GM12864 (cell line): Measurements from ENCODE around the gene NPHP1.
"Not testable (repeated sequence)": the region's sequence is repeated elsewhere in the genome, so short reads cannot be mapped to it uniquely, and the experiment has no call there.

Source experiments
- DNase-seq: peaks from one replicate; pipeline ENCODE4 v3.0.0-alpha.2; 2011; ENCODE audit warnings: low read depth
- H3K4me3 ChIP-seq: 2 replicates; pipeline ENCODE4 v1.5.1; 2011; ENCODE audit warnings: mild to moderate bottlenecking, low read depth, low read length, control low read depth
- TF ChIP-seq, protein P1 (sequence below): IDR thresholded peaks from 2 replicates; pipeline ENCODE4 v1.5.1; 2011; ENCODE audit warnings: low read depth, mild to moderate bottlenecking, moderate library complexity, low read length, control low read depth, inconsistent platforms; ENCODE audit errors: missing control alignments

Gene NPHP1

GRCh38 chr2:110100480-110100879, 104.3 kb downstream of the NPHP1 start:
- no peak for DNase-seq
- TF ChIP-seq, protein P1, sequence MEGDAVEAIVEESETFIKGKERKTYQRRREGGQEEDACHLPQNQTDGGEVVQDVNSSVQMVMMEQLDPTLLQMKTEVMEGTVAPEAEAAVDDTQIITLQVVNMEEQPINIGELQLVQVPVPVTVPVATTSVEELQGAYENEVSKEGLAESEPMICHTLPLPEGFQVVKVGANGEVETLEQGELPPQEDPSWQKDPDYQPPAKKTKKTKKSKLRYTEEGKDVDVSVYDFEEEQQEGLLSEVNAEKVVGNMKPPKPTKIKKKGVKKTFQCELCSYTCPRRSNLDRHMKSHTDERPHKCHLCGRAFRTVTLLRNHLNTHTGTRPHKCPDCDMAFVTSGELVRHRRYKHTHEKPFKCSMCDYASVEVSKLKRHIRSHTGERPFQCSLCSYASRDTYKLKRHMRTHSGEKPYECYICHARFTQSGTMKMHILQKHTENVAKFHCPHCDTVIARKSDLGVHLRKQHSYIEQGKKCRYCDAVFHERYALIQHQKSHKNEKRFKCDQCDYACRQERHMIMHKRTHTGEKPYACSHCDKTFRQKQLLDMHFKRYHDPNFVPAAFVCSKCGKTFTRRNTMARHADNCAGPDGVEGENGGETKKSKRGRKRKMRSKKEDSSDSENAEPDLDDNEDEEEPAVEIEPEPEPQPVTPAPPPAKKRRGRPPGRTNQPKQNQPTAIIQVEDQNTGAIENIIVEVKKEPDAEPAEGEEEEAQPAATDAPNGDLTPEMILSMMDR, result no peak
- H3K4me3 ChIP-seq, result no peak overlapping the region

DNA sequence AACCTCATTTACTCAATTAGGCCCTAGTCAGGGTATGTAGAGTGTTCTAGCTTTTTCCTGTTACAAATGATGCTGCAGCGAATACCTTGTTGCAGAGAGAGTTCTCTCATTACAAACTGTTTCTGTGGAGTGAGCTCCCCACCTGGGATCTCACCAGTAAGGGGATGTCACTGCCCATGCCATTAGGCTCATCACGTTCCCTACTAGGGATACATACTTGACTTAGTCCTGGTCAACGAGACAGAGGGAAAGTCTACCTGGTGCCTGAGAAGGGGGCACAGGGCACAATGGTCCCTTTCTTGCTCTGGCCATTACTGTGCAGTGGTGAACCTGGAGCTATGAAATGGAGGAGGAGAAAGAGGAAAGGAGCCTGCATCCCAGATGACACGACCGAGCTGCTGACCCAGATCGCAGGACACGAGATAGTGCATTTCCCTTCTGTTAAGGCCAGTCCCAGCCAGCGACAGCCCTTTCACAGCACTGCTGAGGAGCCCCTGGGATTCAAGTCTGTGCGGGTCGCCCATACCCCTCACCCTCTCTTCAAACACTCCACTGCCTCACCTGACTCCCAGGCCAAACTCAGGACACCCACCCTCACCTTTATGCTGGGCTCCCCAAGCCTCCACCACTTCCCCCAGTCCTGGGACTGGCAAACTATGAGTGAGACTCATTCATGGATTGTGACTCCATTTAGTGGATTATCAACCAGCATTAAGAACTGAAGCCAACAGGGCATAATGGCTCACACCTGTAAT, 105.2 kb downstream of the NPHP1 start:
- H3K4me3 ChIP-seq, result no peak overlapping the region
- no peak for DNase-seq
- TF ChIP-seq, protein P1, result no peak

GRCh38 chr2:110099038-110099425, 105.8 kb downstream of the NPHP1 start:
- no peak overlapping the region for H3K4me3 ChIP-seq
- no peak for DNase-seq
- TF ChIP-seq, protein P1, result no peak

DNA sequence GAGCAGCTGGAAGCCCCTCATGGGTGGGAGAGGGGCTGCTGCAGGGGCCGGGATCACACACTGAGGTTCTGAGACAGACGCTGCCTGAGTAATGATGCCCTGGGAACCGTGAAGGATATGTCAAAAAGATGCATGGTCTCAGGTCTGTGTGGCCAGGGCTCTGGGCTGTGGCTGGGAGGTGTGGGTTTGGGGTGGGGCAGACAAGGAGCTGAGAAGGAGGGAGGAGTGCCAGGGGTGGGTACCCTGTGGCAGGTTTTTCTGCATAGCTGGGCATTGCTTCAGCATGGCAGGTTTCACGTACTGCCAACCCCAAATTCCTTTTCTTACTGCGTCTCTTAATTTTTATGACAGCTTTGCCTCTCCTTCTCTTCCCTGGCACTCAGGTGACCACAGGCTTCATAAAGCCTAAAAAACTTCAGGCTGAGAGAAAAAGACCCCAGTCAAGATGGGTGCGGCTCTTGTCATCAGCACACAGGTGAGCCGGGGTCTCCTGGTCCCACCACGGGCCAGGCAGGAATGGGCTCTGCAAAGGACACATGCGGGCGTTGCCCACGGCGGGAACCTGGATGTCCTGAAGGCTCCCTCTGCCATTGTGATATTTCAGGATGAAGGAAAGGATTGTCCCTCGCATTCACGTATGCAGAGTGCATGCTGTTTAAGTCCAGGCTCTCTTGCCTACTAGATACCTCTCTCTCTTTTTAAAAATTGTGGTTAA, 107.2 kb downstream of the NPHP1 start:
- DNase-seq, result no peak
- TF ChIP-seq, protein P1, result no peak
- H3K4me3 ChIP-seq, result no peak overlapping the region

DNA sequence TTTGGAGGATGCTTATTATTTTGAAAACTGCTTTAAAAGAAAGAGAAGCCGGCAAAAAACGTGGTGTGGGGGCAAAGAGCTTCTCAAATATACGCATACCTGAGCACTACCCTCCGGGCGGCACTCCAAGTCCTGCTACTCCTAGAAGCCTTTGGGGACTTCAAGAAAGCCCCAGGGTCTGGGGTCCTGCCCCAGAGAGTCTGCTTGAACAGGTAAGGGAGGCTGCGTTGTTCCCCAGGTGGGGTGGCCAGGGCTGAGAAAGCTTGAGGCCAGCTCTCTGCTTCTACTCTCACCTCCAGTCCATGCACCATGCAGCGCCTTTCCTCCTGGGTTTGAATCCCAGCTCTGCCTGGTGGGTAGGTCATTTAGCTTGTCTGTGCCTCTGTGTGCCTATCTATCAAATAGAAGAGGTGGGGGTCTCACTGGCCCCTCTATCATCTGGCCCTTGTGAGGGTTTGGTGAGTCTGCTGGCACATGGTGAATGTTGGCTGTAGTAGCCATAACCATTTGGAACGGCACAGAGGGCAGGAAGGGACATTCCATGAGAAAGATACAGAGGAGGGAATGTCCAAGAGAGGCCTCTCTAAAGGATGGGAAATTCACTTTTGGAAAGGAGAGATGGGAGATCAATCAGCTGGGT, 108.7 kb downstream of the NPHP1 start:
- TF ChIP-seq, protein P1, result no peak
- no peak overlapping the region for H3K4me3 ChIP-seq
- no peak for DNase-seq

- not testable (repeated sequence) for H3K4me3 ChIP-seq, DNase-seq
Measured at GRCh38 chr2:110094884-110095534, 109.8 kb downstream of the NPHP1 start.

DNA sequence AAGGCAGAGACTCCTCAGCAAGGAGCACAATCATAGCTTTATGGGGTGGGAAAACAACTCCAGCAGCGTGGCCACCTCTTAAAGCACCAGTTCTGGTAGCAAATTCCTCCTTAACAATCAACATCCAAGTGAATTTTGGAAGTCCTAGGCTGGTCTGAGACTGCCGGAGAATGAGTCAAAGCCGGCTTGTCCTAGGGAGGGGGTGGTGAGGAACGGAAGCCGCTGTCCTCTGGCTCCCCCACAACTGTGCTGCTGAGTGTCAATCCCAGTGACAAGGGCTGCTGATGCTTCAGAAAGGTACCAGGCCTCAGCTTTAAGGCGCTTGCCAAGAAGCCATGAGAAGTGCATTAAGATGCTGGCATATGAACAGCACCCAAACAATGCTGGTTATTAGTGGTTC, 110.9 kb downstream of the NPHP1 start:
- not testable (repeated sequence) for DNase-seq, H3K4me3 ChIP-seq

- DNase-seq, H3K4me3 ChIP-seq: not testable (repeated sequence)
Measured at GRCh38 chr2:110090164-110090563, 114.6 kb downstream of the NPHP1 start.

DNA sequence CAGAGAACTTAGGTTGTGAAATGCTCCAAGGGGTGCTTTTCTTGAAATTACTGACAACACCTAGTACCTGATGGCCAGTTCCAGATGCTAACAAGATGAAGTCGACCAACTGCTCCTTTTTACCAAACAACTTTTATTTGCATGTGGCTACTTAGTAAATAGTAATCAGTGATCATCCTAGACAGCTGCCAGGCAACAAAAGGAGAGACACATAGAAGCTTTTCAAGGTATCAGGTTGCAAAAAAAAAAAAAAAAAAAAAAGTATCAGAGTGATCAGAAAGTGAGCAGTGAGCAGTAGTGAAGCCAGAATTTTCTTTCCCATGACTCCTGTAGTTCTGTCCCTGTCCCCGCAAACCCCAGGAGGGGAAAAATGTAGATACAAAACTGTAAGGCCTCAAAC, 121.1 kb downstream of the NPHP1 start:
- not testable (repeated sequence) for H3K4me3 ChIP-seq, DNase-seq

DNA sequence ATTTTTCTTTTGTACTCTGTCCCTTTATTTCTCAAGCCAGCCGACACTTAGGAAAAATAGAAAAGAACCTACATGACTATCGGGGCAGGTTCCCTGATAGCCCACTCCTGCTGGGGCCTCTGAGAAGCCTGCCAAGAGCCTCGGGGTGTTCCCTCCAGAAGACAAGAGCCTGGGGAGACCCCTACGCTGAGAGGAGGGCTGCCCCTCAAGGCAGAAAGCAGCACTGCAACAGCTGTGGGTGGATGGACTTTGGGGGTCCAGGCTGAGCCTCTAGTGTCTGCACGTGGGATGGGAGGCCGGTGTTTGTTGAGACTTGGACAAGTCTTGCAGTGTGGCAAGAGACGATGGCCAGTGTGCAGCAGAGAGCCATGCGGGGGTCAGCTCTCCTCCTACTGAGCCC, 121.7 kb downstream of the NPHP1 start:
- H3K4me3 ChIP-seq, DNase-seq: not testable (repeated sequence)

DNA sequence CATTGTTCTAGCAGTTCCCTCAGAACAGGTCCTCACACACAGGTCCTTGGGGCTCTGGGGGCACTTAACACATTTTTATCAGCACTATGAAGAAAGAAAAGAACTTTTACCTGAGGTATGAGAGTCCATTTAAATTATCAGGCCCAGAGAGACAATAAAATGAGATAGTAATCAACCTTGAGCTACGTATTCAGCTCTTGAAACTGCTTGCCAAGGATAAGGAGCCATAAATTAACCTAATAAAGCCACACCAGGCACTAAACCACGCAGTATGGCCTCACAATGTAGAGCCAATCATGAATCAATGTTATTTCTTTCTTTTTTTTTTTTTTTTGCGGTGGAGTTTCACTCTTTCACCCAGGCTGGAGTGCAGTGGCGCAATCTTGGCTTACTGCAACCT, 126.7 kb downstream of the NPHP1 start:
- not testable (repeated sequence) for DNase-seq

GRCh38 chr2:110075896-110076295, 128.9 kb downstream of the NPHP1 start:
- H3K4me3 ChIP-seq, DNase-seq: not testable (repeated sequence)

More for the DNA sequence above, 126.7 kb downstream of the NPHP1 start:
- H3K4me3 ChIP-seq, result not testable (repeated sequence)
